NCI-H2227 (cell line): ENCODE measurements around the gene MMP14.

ENCODE experiments used
- DNase-seq: peaks from one replicate; lab custom pipeline; 2025; ENCODE audit not compliant: unreplicated experiment; lab: John Stamatoyannopoulos, UW

Gene MMP14

GRCh38 chr14:22884076-22884737, 47.8 kb downstream of the MMP14 start:
- no peak for DNase-seq

DNA sequence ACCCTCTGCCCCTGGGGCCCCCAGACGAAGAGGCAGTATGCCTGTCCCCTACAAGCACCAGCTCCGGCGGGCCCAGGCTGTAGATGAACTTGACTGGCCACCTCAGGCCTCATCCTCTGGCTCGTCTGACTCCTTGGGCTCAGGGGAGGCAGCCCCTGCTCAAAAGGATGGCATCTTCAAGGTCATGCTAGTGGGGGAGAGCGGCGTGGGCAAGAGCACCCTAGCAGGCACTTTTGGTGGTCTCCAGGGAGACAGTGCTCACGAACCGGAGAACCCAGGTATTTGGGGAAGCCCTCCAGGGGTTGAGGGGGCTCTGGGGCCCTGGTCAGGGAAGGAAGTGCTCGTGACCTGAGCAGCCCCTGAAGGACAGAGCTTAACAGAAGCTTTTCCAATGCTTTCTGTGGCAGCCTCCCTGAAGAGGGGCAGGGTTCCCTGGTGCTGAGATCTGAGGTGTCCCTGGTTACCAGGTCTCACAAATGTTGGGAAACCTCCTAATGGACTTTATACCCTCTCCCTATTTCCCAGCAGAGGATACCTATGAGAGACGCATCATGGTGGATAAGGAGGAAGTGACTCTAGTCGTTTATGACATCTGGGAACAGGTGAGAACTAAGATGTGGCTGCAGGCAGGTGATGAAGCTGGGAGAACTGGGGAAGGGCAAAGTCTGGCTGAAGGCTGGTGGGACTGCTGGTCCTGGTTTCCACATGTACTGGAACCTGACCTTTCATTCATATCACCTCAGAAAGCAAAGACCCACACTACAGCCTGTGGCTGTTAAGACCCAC, 48.5 kb downstream of the MMP14 start:
- DNase-seq: no peak

- no peak for DNase-seq
Measured at GRCh38 chr14:22885975-22886374, 49.6 kb downstream of the MMP14 start.

GRCh38 chr14:22886500-22887259, 50.3 kb downstream of the MMP14 start:
- peak; percentile 80 for DNase-seq

DNA sequence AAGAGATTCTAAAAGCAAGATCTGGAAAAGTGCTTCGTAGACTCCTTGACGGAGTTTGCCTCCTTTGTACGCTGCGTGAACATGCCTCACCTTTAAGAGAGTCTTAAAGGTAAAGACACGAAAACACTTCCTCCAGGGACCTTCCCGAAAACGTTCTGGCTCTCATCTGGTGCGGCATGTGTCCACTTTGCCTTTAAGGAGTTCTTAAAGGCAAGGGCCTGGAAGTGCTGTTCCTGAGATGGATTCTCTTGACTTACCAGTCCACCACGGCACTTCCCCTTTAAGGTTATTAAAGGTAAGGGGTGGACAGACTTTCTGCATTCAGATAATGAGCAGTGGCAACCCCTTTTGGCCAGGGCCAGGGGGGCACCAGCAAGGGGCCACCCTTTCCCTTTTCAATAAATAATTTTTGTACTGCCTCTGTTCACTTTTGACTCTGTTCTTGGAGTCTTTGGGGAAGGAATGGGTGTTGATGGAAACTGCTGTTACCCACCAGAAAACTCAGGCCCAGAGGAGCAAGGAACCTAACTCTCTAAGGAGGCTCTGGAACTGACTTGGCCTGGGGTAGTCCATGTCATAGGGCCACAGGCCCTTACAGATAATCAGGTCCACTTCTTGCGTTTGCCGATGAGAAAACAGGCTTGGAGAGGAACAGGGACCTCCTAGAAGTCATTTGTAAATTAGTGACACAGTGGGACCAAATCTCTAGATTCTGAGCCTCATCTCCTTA, 51.0 kb downstream of the MMP14 start:
- peak; percentile 91 for DNase-seq

GRCh38 chr14:22887990-22888378, 51.6 kb downstream of the MMP14 start:
- DNase-seq: no peak

DNA sequence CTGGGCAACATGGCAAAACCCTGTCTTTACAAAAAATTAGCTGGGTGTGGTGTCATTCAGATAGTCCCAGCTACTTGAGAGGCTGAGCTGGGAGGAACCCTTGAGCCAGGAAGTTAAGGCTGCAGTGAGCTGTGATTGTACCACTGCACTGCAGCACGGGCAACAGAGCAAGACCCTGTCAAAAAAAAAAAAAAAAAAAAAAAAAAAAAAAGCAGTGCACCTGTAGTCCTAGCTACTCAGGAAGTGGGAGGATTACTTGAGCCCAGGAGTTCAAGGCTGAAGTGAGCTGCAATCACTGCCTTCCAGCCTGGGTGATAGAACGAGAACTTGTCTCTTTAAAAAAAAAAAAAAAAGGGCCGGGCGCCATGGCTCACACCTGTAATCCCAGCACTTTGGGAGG, 52.3 kb downstream of the MMP14 start:
- DNase-seq: no peak

- DNase-seq: no peak
Measured at GRCh38 chr14:22890416-22890815, 54.0 kb downstream of the MMP14 start.

- DNase-seq: no peak
Measured at GRCh38 chr14:22892488-22892887, 56.1 kb downstream of the MMP14 start.

DNA sequence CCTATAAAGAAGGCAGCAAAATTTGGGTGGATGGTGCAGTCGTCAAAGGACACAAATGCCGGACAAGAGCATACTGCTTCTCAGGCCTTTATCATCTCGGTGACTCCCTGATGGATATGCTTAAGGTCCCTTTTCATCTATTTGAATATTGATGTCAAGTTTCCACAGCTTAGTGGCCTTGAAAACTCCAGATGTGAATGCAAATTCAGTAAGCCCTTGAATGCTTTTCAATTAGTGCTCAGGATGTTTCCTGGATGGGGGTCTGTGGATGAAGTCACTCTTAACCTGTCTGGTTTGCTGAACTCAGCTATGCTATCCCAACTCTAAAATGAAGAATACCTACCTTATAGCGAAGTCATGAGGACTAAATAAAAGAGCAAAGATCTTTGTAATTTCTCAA, 57.3 kb downstream of the MMP14 start:
- DNase-seq: no peak

DNA sequence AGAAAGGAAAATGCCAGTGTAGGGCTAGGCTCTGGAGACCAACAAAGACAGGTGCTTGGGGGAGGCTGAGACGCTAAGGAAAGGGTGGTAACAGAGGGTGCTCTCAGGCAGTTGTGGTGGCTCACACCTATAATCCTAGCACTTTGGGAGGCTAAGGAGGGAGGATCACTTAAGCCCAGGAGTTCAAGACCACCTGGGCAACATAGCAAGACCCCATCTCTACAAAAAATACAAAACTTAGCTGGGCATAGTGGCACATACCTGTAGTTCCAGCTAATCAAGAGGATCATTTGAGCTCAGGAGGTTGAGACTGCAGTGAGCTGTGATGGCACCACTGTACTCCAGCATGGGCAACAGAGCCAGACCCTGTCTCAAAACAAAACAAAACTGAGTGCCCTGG, 59.0 kb downstream of the MMP14 start:
- no peak for DNase-seq

DNA sequence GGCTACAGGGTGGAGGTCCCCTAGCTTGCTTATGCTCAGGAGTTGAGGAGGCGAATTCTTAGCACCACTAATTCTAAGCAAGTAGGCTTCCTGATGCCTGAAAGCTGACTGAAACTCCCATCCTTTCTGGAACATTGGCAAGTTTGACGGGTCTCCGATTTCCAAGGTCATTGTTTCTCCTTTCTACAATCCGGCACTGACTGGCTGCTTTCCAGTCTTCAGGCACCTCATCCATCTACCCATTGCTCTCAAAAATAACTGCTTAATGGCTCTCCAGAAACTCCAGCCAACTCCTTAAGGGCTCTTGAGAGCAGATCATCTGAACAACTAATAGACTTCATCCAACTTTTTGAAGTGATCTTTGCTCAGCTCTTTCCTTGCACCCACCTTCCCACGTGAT, 60.0 kb downstream of the MMP14 start:
- no peak for DNase-seq

DNA sequence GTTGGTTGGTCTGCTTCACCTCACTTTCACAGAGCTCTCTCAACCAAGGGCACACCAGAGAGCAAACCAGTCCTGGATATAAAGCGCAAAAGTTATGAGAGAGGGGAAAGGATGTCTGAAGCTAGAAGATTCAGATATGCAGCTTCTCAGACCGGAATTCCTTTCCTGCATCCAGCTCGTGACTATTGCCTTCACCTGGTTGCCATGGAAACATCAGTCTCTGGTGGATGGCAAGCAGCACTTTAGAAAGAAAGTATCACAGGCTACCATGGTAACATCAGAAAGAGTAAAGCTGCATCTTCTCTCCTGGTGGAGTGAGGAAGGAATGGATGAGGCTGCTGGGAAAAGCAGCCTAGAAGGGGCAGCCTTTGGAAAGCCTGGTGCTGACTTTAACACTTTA, 60.4 kb downstream of the MMP14 start:
- DNase-seq: no peak

- no peak for DNase-seq
Measured at GRCh38 chr14:22897357-22897756, 61.0 kb downstream of the MMP14 start.
